Hepatocyte (in vitro differentiated cells): ENCODE results near the gene EPHX1.

Experiments
- CTCF ChIP-seq: fragments of 200-600 bp; sonication (generic); IDR thresholded peaks from 2 replicates; pipeline ENCODE4 v1.5.1; 2016; ENCODE audit warnings: antibody characterized with exemption, mild to moderate bottlenecking; ENCODE audit not compliant: poor library complexity
- EZH2 ChIP-seq: fragments of 200-600 bp; sonication (generic); IDR thresholded peaks from 2 replicates; pipeline ENCODE4 v1.6.1; 2016; ENCODE audit warnings: antibody characterized with exemption, mild to moderate bottlenecking, borderline replicate concordance
- EZH2phosphoT487 ChIP-seq: fragments of 200-600 bp; sonication (generic); IDR thresholded peaks from one replicate; pipeline ENCODE4 v1.6.1; 2018; ENCODE audit warnings: antibody characterized with exemption, mild to moderate bottlenecking, low read depth, moderate library complexity; ENCODE audit not compliant: unreplicated experiment, severe bottlenecking

GRCh38 chr1:225806249-225806648 lies 3.7 kb upstream of the EPHX1 start:
- TF ChIP-seq CTCF (no peak), EZH2 (no peak), EZH2phosphoT487 (no peak)
